ENCODE measurements around the gene METRNL.

- TF ChIP-seq CTCF (IDR thresholded peaks at IDR 0.05; ENCODE audit: borderline replicate concordance, extremely low read depth, low read length, poor library complexity, severe bottlenecking) (no peak), EZH2 (IDR thresholded peaks at IDR 0.05; ENCODE audit: borderline replicate concordance, low read depth, low read length, severe bottlenecking) (no peak)
Observed at GRCh38 chr17:83097831-83098230, 18.4 kb downstream of the METRNL start.

Data from DND-41 (cell line).